Colonic mucosa (tissue), 4 donors: ENCODE measurements around the gene ZBTB21. TPM values are rescaled to one million over a fixed set of nuclear protein-coding genes. Genes with fewer than 3 reads are reported as not detected.

Source experiments
- DNase-seq: peaks from one replicate; pipeline ENCODE4 v3.0.0-alpha.2; 2020
- H3K27ac ChIP-seq: fragments of 200-600 bp; one replicate; pipeline ENCODE4 v1.8.0; 2021
- H3K27me3 ChIP-seq: fragments of 200-600 bp; one replicate; pipeline ENCODE4 v1.8.0; 2021
- H3K36me3 ChIP-seq: fragments of 200-600 bp; one replicate; pipeline ENCODE4 v1.8.0; 2021
- H3K4me1 ChIP-seq: fragments of 200-600 bp; one replicate; pipeline ENCODE4 v1.8.0; 2021; ENCODE audit warnings: mild to moderate bottlenecking
- H3K4me3 ChIP-seq: fragments of 200-600 bp; one replicate; pipeline ENCODE4 v1.8.0; 2021
- H3K9ac ChIP-seq, 2 donors: one replicate each; pipeline ENCODE4 v1.7.0; 2013; ENCODE audit warnings: control low read depth in 2 of 2, low read depth in 2 of 2, low read length in 2 of 2
- H3K9me3 ChIP-seq: fragments of 200-600 bp; one replicate; pipeline ENCODE4 v1.8.0; 2021
- CTCF ChIP-seq: fragments of 200-600 bp; IDR thresholded peaks from one replicate; pipeline ENCODE4 v1.8.0; 2022; ENCODE audit warnings: antibody characterized with exemption, mild to moderate bottlenecking
- intact Hi-C: fragments of 100-400 bp; cut with DNase I; formaldehyde crosslinking; loops from one replicate; pipeline ENCODE4 v1.14.1; 2022
- total RNA-seq, 2 donors: library from RNA; stranded (reverse); fragmentation: NEBNext Ultra II Directional in 1 of 2; extraction: Animal tissue kit (Norgen Biotek cat#: 25700) in 1 of 2; gene quantifications; one replicate each; pipeline ENCODE4 v1.2.1, GENCODE V29; 2021
- donor health status: healthy.
- donor health status: DM: no; HTN: no; CAD: no.
- donor health status: DM: no; HTN: no; CAD: no.

Gene ZBTB21
- total RNA-seq, 2 donors from 2014 or later, result 10.2 to 15.1 TPM

GRCh38 chr21:41989698-41990097 lies 20.5 kb downstream of the ZBTB21 start:
- Histone ChIP-seq H3K9ac (no peak overlapping the region), H3K27ac (no peak overlapping the region), H3K4me3 (no peak overlapping the region), H3K9me3 (no peaks in the 10 kb centered on the region), H3K27me3 (no peaks in the 10 kb centered on the region), H3K4me1 (no peaks in the 10 kb centered on the region), H3K36me3 (no peaks in the 10 kb centered on the region)
- intact Hi-C loops, result no loop called here
- no peak for TF ChIP-seq CTCF
- no peak for DNase-seq

- TF ChIP-seq CTCF, result no peak
- no peak for DNase-seq
- Histone ChIP-seq H3K27ac (no peak overlapping the region), H3K36me3 (no peaks in the 10 kb centered on the region), H3K9ac (no peak overlapping the region), H3K9me3 (no peaks in the 10 kb centered on the region), H3K4me1 (no peaks in the 10 kb centered on the region), H3K4me3 (no peak overlapping the region), H3K27me3 (no peaks in the 10 kb centered on the region)
- intact Hi-C loops, result no loop called here
Observed at GRCh38 chr21:41987310-41987709, 22.9 kb downstream of the ZBTB21 start.

GRCh38 chr21:41985662-41986416 lies 24.3 kb downstream of the ZBTB21 start:
- intact Hi-C loops, result no loop called here
- H3K4me1 ChIP-seq, result no peaks in the 10 kb centered on the region
- no peak for TF ChIP-seq CTCF
- H3K36me3 ChIP-seq, result no peaks in the 10 kb centered on the region
- no peak for DNase-seq
- H3K27ac ChIP-seq, result no peak overlapping the region
- H3K9ac ChIP-seq, result no peak overlapping the region
- no peaks in the 10 kb centered on the region for H3K27me3 ChIP-seq
- no peaks in the 10 kb centered on the region for H3K9me3 ChIP-seq
- no peak overlapping the region for H3K4me3 ChIP-seq

GRCh38 chr21:41983229-41983628 lies 26.9 kb downstream of the ZBTB21 start:
- Histone ChIP-seq H3K4me3 (no peak overlapping the region), H3K9me3 (no peaks in the 10 kb centered on the region), H3K36me3 (no peaks in the 10 kb centered on the region), H3K27ac (no peak overlapping the region), H3K4me1 (no peaks in the 10 kb centered on the region), H3K27me3 (no peaks in the 10 kb centered on the region), H3K9ac (no peak overlapping the region)
- intact Hi-C loops, result no loop called here
- no peak for DNase-seq
- no peak for TF ChIP-seq CTCF

- H3K4me1 ChIP-seq, result no peaks in the 10 kb centered on the region
- no peak for DNase-seq
- TF ChIP-seq CTCF, result no peak
- H3K27ac ChIP-seq, result no peak overlapping the region
- no peaks in the 10 kb centered on the region for H3K27me3 ChIP-seq
- no peak overlapping the region for H3K9ac ChIP-seq
- intact Hi-C loops, result no loop called here
- H3K36me3 ChIP-seq, result no peaks in the 10 kb centered on the region
- H3K9me3 ChIP-seq, result no peaks in the 10 kb centered on the region
- H3K4me3 ChIP-seq, result no peak overlapping the region
Observed at GRCh38 chr21:41980561-41980960, 29.6 kb downstream of the ZBTB21 start.
